Activated naive CD4-positive, alpha-beta T cell (primary cell): Measurements from ENCODE around the gene GLS.

ENCODE experiments used
- DNase-seq, 4 experiments: peaks; one replicate each; lab custom pipeline; 2025; lab: John Stamatoyannopoulos, UW

Gene GLS

DNA sequence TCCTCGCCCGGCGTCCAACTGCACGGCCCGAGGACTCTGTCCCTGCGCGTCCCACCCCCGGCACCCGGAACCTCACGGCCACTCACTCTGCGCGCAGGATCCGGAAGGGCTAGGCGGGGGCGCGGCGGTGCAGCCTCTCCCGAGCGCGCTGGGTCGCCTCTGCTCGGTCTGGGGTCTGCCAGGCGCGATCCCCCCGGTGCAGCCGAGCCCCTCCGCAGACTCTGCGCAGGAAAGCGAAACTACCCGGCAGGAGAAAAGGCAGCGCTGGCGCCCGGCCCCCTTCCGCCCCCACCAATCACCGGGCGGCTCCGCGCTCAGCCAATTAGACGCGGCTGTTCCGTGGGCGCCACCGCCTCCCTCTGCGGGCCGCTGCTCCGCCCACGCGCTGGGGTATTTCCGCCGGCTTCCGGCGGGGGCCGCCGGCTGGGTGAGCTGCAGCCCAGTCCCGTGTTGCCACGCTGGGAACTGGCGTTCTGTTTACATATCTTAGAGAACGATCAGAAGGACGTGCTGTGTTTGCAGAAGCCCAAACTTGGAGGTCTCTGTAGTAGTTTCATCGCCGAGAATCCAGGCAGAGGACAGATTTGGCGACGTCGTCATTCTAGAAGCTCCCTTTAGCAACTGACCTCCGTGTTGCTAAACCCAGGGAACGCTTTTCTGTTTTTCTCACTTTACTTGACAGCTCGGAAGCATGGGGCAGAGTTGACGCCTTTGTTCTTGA lies 133.5 kb downstream of the GLS start, which contains the start of gene STAT1:
Gene STAT1, minus strand, starts transcription at position 240 of the 721 bp plus-strand sequence. CDS start 4,168 bp downstream, outside the sequence.
- DNase-seq: peak; percentile 91 to 97 (median 94)

DNA sequence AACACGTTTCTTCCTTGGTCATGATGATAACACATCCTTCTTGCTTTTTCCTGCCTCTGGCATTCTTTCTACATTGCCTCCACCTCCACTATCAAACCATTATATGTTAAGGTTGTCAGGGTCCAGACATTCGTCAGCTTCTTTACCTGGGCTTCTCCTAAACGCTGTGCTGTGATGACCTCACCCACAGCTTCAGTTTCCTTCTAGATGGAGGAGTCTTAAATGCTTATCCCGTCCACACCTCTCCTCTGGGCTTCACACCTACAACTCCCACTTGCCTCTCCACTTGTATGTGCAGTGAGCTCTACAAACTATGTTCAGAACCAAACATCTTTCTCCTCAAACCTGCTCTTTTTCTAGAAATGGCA lies 134.0 kb downstream of the GLS start:
- DNase-seq: no peak
